ENCODE data around the gene CMTM6.
"Not testable (repeated sequence)": the region's sequence is repeated elsewhere in the genome, so short reads cannot be mapped to it uniquely, and the experiment has no call there.

CMTM6 gene

GRCh38 chr3:32482693-32483092 lies 20.0 kb downstream of the CMTM6 start:
- no peak for DNase-seq (ENCODE audit: low read depth)
- H3K4me3 ChIP-seq (ENCODE audit: low read depth, low read length): no peak overlapping the region
- TF ChIP-seq CTCF (IDR thresholded peaks at IDR 0.05; ENCODE audit: control insufficient read depth, extremely low read depth, insufficient read depth): no peak

GRCh38 chr3:32481791-32482631 lies 20.6 kb downstream of the CMTM6 start:
- no peak for DNase-seq (ENCODE audit: low read depth)
- TF ChIP-seq CTCF (IDR thresholded peaks at IDR 0.05; ENCODE audit: control insufficient read depth, extremely low read depth, insufficient read depth): no peak
- no peak overlapping the region for H3K4me3 ChIP-seq (ENCODE audit: low read depth, low read length)

GRCh38 chr3:32480604-32481003 lies 22.0 kb downstream of the CMTM6 start:
- no peak for DNase-seq (ENCODE audit: low read depth)
- H3K4me3 ChIP-seq (ENCODE audit: low read depth, low read length): no peak overlapping the region
- TF ChIP-seq CTCF (IDR thresholded peaks at IDR 0.05; ENCODE audit: control insufficient read depth, extremely low read depth, insufficient read depth): no peak

- no peak for TF ChIP-seq CTCF (IDR thresholded peaks at IDR 0.05; ENCODE audit: control insufficient read depth, extremely low read depth, insufficient read depth)
- no peak overlapping the region for H3K4me3 ChIP-seq (ENCODE audit: low read depth, low read length)
- no peak for DNase-seq (ENCODE audit: low read depth)
Observed at GRCh38 chr3:32474201-32474600, 28.5 kb downstream of the CMTM6 start.

GRCh38 chr3:32472151-32472550 lies 30.5 kb downstream of the CMTM6 start:
- DNase-seq (ENCODE audit: low read depth); H3K4me3 ChIP-seq (ENCODE audit: low read depth, low read length): not testable (repeated sequence)

GRCh38 chr3:32471246-32471645 lies 31.4 kb downstream of the CMTM6 start:
- no peak overlapping the region for H3K4me3 ChIP-seq (ENCODE audit: low read depth, low read length)
- no peak for TF ChIP-seq CTCF (IDR thresholded peaks at IDR 0.05; ENCODE audit: control insufficient read depth, extremely low read depth, insufficient read depth)
- DNase-seq (ENCODE audit: low read depth): no peak

GRCh38 chr3:32470362-32470761 lies 32.3 kb downstream of the CMTM6 start:
- no peak for DNase-seq (ENCODE audit: low read depth)
- H3K4me3 ChIP-seq (ENCODE audit: low read depth, low read length): no peak overlapping the region
- no peak for TF ChIP-seq CTCF (IDR thresholded peaks at IDR 0.05; ENCODE audit: control insufficient read depth, extremely low read depth, insufficient read depth)

Measured in LNCaP clone FGC (cell line).